A673 (cell line): ENCODE data around the gene HLA-DRB1. TPM values are rescaled to one million over a fixed set of nuclear protein-coding genes. Genes with fewer than 3 reads are reported as not detected.
"Not testable (repeated sequence)": the region's sequence is repeated elsewhere in the genome, so short reads cannot be mapped to it uniquely, and the experiment has no call there.

Experiments used
- BruUV-seq: library from RNA; stranded (reverse); fragments of 400-500 nt; replicated peaks from 2 replicates; lab custom pipeline; 2021; lab: Mats Ljungman, UMichigan
- CTCF ChIA-PET: fragments of 300-600 bp; sonication (Branson Sonifier 250); formaldehyde crosslinking; loops from one replicate; lab custom pipeline; 2022; ENCODE audit warnings: antibody characterized with exemption; lab: Charles Lee
- POLR2A ChIA-PET: fragments of 300-600 bp; sonication (Branson Sonifier 250); formaldehyde crosslinking; loops from one replicate; lab custom pipeline; 2022; ENCODE audit warnings: antibody characterized with exemption; ENCODE audit not compliant: low non-redundant PET; lab: Charles Lee
- DNase-seq: peaks from one replicate; pipeline ENCODE4 v3.0.0-alpha.2; 2015; ENCODE audit warnings: low spot score
- H3K27ac ChIP-seq: fragments of 200-600 bp; sonication (generic); 2 replicates; pipeline ENCODE4 v1.5.1; 2016; ENCODE audit warnings: mixed run types, low read depth, mild to moderate bottlenecking, mixed read lengths, antibody characterized with exemption, low read length; ENCODE audit not compliant: poor library complexity, severe bottlenecking
- H3K27me3 ChIP-seq: fragments of 200-600 bp; sonication (generic); replicated peaks from 2 replicates; pipeline ENCODE4 v1.6.1; 2017; ENCODE audit warnings: mixed run types, low read depth, mild to moderate bottlenecking, mixed read lengths, antibody characterized with exemption, low read length; ENCODE audit not compliant: insufficient read depth, poor library complexity
- H3K36me3 ChIP-seq: fragments of 200-600 bp; sonication (generic); 2 replicates; pipeline ENCODE4 v1.6.1; 2016; ENCODE audit warnings: mixed run types, mild to moderate bottlenecking, mixed read lengths, antibody characterized with exemption, low read length; ENCODE audit not compliant: insufficient read depth, poor library complexity, severe bottlenecking
- H3K4me1 ChIP-seq: fragments of 200-600 bp; sonication (generic); 2 replicates; pipeline ENCODE4 v1.6.1; 2017; ENCODE audit warnings: mixed run types, mild to moderate bottlenecking, mixed read lengths, antibody characterized with exemption, low read length; ENCODE audit not compliant: insufficient read depth, poor library complexity, severe bottlenecking
- H3K4me3 ChIP-seq: fragments of 200-600 bp; sonication (generic); 2 replicates; pipeline ENCODE4 v1.5.1; 2016; ENCODE audit warnings: low read depth, mixed run types, mild to moderate bottlenecking, mixed read lengths, low read length; ENCODE audit not compliant: poor library complexity, severe bottlenecking
- H3K9me3 ChIP-seq: fragments of 200-600 bp; sonication (generic); 2 replicates; pipeline ENCODE4 v1.6.1; 2016; ENCODE audit warnings: mixed run types, low read depth, mild to moderate bottlenecking, mixed read lengths, antibody characterized with exemption, low read length; ENCODE audit not compliant: poor library complexity, severe bottlenecking
- EZH2 ChIP-seq: fragments of 200-600 bp; sonication (generic); IDR thresholded peaks from 2 replicates; pipeline ENCODE4 v1.6.1; 2017; ENCODE audit warnings: borderline replicate concordance, low read depth, mild to moderate bottlenecking, mixed read lengths, antibody characterized with exemption, low read length; ENCODE audit not compliant: poor library complexity, severe bottlenecking
- intact Hi-C: fragments of 100-400 bp; cut with micrococcal nuclease; formaldehyde crosslinking; loops from one replicate; pipeline ENCODE4 v1.10.0; 2022; ENCODE audit not compliant: unreplicated experiment
- total RNA-seq: library from RNA; stranded (reverse); gene quantifications from 2 replicates; pipeline ENCODE4 v1.2.3, GENCODE V29; 2021
- TF ChIP-seq, protein P1 (sequence below): fragments of 300-800, 200-600 bp; sonication (generic); conservative IDR thresholded peaks from 2 replicates; pipeline ENCODE4 v1.5.1; 2017; ENCODE audit warnings: low read depth, mild to moderate bottlenecking, antibody characterized with exemption, low read length, moderate library complexity, mixed read lengths

Gene HLA-DRB1
- total RNA-seq, 1 experiment from 2014 or later = not detected

GRCh38 chr6:32553037-32553742 is 36.5 kb downstream of the HLA-DRB1 start:
- H3K27ac ChIP-seq = no peak overlapping the region
- no TSS peak for BruUV-seq
- no peaks in the 10 kb centered on the region for H3K27me3 ChIP-seq
- no peaks in the 10 kb centered on the region for H3K36me3 ChIP-seq
- no peaks in the 10 kb centered on the region for H3K9me3 ChIP-seq
- no peaks in the 10 kb centered on the region for H3K4me1 ChIP-seq
- intact Hi-C loops = no loop called here
- DNase-seq = no peak
- ChIA-PET CTCF (no interaction called here), POLR2A (no interaction called here)
- no peak overlapping the region for H3K4me3 ChIP-seq
- TF ChIP-seq EZH2 = no peak
- TF ChIP-seq, protein P1, sequence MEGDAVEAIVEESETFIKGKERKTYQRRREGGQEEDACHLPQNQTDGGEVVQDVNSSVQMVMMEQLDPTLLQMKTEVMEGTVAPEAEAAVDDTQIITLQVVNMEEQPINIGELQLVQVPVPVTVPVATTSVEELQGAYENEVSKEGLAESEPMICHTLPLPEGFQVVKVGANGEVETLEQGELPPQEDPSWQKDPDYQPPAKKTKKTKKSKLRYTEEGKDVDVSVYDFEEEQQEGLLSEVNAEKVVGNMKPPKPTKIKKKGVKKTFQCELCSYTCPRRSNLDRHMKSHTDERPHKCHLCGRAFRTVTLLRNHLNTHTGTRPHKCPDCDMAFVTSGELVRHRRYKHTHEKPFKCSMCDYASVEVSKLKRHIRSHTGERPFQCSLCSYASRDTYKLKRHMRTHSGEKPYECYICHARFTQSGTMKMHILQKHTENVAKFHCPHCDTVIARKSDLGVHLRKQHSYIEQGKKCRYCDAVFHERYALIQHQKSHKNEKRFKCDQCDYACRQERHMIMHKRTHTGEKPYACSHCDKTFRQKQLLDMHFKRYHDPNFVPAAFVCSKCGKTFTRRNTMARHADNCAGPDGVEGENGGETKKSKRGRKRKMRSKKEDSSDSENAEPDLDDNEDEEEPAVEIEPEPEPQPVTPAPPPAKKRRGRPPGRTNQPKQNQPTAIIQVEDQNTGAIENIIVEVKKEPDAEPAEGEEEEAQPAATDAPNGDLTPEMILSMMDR = no peak

GRCh38 chr6:32551410-32551809 is 38.2 kb downstream of the HLA-DRB1 start:
- CTCF ChIA-PET = no interaction called here
- intact Hi-C loops = no loop called here
- no TSS peak for BruUV-seq
- H3K27ac ChIP-seq = no peak overlapping the region
- H3K36me3 ChIP-seq = no peaks in the 10 kb centered on the region
- TF ChIP-seq, protein P1 = no peak
- no peak for TF ChIP-seq EZH2
- no peaks in the 10 kb centered on the region for H3K4me1 ChIP-seq
- H3K4me3 ChIP-seq = no peak overlapping the region
- H3K9me3 ChIP-seq = no peaks in the 10 kb centered on the region
- DNase-seq = peak; percentile 28
- peaks cover 3% of the 10 kb centered on the region for H3K27me3 ChIP-seq
- POLR2A ChIA-PET = no interaction called here

DNA sequence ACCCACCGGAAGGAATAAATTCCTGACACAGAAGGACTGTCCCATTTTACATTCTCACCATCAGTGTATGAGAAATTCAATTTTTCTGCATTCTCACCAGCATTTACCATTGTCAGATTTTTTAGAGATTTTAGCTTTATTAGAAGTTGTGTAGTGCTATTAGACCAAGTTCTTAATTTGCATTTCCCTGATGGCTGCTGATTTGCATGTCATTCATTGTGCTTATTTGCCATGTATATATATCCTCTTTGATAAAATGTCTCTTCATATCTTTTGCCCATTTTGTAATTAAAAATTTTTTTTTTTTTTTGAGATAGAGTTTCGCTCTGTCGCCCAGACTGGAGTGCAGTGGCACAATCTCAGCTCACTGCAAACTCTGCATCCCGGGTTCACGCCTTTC is 49.8 kb downstream of the HLA-DRB1 start:
- ChIA-PET CTCF (no interaction called here), POLR2A (no interaction called here)
- H3K27me3 ChIP-seq = no peaks in the 10 kb centered on the region
- no peak for TF ChIP-seq EZH2
- TF ChIP-seq, protein P1 = no peak
- H3K4me1 ChIP-seq = no peaks in the 10 kb centered on the region
- DNase-seq = no peak
- no peak overlapping the region for H3K4me3 ChIP-seq
- no peaks in the 10 kb centered on the region for H3K9me3 ChIP-seq
- H3K27ac ChIP-seq = no peak overlapping the region
- intact Hi-C loops = no loop called here
- BruUV-seq = no TSS peak
- H3K36me3 ChIP-seq = no peaks in the 10 kb centered on the region

DNA sequence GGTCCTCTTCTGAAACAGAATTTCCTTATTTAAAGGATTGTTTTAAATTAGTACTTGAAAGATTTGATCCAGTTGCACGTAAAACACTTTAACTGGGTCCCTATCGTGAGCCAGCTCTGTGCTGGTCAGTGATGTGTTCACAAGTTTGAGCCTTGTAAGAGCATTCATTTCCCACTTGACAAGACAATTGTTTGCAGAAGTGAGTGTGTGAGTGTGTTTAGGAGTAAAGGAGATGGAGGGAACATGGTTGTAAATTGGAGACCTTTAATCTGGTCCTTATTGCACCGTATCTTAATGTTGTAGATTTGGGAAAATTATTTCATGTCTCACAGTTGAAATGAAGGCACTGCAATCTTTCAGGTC is 59.2 kb downstream of the HLA-DRB1 start:
- DNase-seq, H3K27ac ChIP-seq, H3K36me3 ChIP-seq, CTCF ChIA-PET, H3K4me1 ChIP-seq, POLR2A ChIA-PET, H3K27me3 ChIP-seq, H3K4me3 ChIP-seq, intact Hi-C loops, BruUV-seq, H3K9me3 ChIP-seq: not testable (repeated sequence)
